ENCODE data around the gene MAP3K19.

DNA sequence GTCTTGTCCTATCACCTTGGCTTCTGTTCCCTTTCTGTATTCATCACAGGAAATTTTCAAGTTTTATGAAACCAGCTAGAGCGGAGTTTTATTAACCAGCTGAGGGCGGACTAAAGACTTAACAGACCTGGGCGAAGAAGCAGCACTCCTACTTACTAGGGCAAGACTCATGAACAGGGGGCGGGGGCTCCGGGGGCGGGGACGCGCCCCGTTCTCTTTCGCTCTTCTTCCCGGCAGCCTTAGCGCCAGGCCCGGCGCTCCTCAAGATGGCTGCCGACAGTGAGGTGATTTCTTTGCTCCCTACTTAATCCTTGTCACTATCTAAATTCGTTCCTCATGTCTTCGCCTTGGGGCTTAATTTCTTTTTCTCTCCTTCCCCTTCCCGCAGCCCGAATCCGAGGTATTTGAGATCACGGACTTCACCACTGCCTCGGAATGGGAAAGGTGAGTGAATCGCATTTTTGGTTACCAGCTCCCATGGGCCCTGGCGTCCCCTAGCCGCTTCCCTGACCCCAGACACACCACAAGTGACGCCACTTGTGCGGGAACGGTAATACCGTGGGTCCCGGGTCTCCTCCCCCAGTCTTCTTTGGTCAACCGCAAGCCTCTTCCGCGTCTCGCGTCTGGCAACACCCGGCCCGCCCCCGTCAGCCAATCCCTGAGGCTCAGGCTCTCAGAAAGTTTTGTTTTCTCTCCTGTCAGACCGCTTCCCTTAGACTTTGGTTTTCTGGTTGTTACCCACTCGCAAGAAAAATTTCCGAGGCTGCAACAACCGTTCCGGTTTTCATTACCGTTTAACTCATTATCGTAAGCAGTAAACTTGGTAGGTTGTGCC lies 5.0 kb upstream of the MAP3K19 start, which contains the start of gene RAB3GAP1:
- TF ChIP-seq, protein P1, sequence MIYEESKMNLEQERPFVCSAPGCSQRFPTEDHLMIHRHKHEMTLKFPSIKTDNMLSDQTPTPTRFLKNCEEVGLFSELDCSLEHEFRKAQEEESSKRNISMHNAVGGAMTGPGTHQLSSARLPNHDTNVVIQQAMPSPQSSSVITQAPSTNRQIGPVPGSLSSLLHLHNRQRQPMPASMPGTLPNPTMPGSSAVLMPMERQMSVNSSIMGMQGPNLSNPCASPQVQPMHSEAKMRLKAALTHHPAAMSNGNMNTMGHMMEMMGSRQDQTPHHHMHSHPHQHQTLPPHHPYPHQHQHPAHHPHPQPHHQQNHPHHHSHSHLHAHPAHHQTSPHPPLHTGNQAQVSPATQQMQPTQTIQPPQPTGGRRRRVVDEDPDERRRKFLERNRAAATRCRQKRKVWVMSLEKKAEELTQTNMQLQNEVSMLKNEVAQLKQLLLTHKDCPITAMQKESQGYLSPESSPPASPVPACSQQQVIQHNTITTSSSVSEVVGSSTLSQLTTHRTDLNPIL (CRISPR knock-in tag; IDR thresholded peaks at IDR 0.05; ENCODE audit: low read depth), result no peak
- no peak for TF ChIP-seq TOX (CRISPR knock-in tag; IDR thresholded peaks at IDR 0.05; ENCODE audit: borderline replicate concordance)
- no peak for TF ChIP-seq ZFP3 (CRISPR knock-in tag; IDR thresholded peaks at IDR 0.05)
- no peak for TF ChIP-seq ZC3H10 (CRISPR knock-in tag; IDR thresholded peaks at IDR 0.05)

Data from SK-N-SH treated with all-trans-retinoic acid at 6 μM for 48 hours (cell line).